OCI-LY7 (cell line): ENCODE measurements around the gene MRPL2. TPM values are rescaled to one million over a fixed set of nuclear protein-coding genes. Genes with fewer than 3 reads are reported as not detected.

Experiments
- BruUV-seq: library from RNA; stranded (reverse); fragments of 400-500 nt; replicated peaks from 2 replicates; lab custom pipeline; 2021; lab: Mats Ljungman, UMichigan
- CTCF ChIA-PET: fragments of 300-600 bp; sonication (Branson Sonifier 250); formaldehyde crosslinking; loops from one replicate; lab custom pipeline; 2022; ENCODE audit warnings: antibody characterized with exemption; ENCODE audit not compliant: unreplicated experiment; lab: Charles Lee
- POLR2A ChIA-PET: fragments of 300-600 bp; sonication (Branson Sonifier 250); formaldehyde crosslinking; loops from one replicate; lab custom pipeline; 2022; ENCODE audit warnings: antibody characterized with exemption; lab: Charles Lee
- DNase-seq: peaks from one replicate; pipeline ENCODE4 v3.0.0-alpha.2; 2015; ENCODE audit warnings: low spot score
- H2AFZ ChIP-seq: fragments of 200-600 bp; sonication (generic), shearing (Covaris generic); 2 replicates; pipeline ENCODE4 v1.6.1; 2014; ENCODE audit warnings: mild to moderate bottlenecking, antibody characterized with exemption, low read length, moderate library complexity
- H3K27ac ChIP-seq: fragments of 200-600 bp; sonication (generic); 2 replicates; pipeline ENCODE4 v1.5.1; 2014; ENCODE audit warnings: mixed run types, low read depth, mild to moderate bottlenecking, moderate library complexity, low read length, inconsistent platforms; ENCODE audit not compliant: poor library complexity, severe bottlenecking
- H3K36me3 ChIP-seq: fragments of 200-600 bp; sonication (generic); 2 replicates; pipeline ENCODE4 v1.6.1; 2014; ENCODE audit warnings: mild to moderate bottlenecking, antibody characterized with exemption, low read length, moderate library complexity, mixed read lengths; ENCODE audit not compliant: insufficient read depth
- H3K4me1 ChIP-seq: fragments of 200-600 bp; sonication (generic); 2 replicates; pipeline ENCODE4 v1.5.1; 2014; ENCODE audit warnings: mild to moderate bottlenecking, low read length; ENCODE audit not compliant: insufficient read depth, poor library complexity, severe bottlenecking
- H3K4me2 ChIP-seq: fragments of 200-600 bp; sonication (generic); 2 replicates; pipeline ENCODE4 v1.6.1; 2014; ENCODE audit warnings: mild to moderate bottlenecking, low read length
- H3K4me3 ChIP-seq: fragments of 200-600 bp; sonication (generic); 2 replicates; pipeline ENCODE4 v1.5.1; 2014; ENCODE audit warnings: mild to moderate bottlenecking, low read depth, low read length; ENCODE audit not compliant: poor library complexity, severe bottlenecking
- H3K79me2 ChIP-seq: fragments of 200-600 bp; sonication (generic); 2 replicates; pipeline ENCODE4 v1.6.1; 2016; ENCODE audit warnings: low read depth, mild to moderate bottlenecking, low read length, moderate library complexity, mixed read lengths; ENCODE audit not compliant: insufficient read depth
- H3K9me2 ChIP-seq: fragments of 200-600 bp; sonication (generic); 2 replicates; pipeline ENCODE4 v1.6.1; 2016; ENCODE audit warnings: mild to moderate bottlenecking, low read length, mixed read lengths; ENCODE audit not compliant: insufficient read depth
- H3K9me3 ChIP-seq: fragments of 200-600 bp; sonication (generic); 2 replicates; pipeline ENCODE4 v1.6.1; 2014; ENCODE audit warnings: mild to moderate bottlenecking, mixed run types, low read length, mixed read lengths
- H4K20me1 ChIP-seq: fragments of 200-600 bp; sonication (generic); 2 replicates; pipeline ENCODE4 v1.6.1; 2014; ENCODE audit warnings: mild to moderate bottlenecking, antibody characterized with exemption, low read length, moderate library complexity, mixed read lengths; ENCODE audit not compliant: insufficient read depth
- EZH2phosphoT487 ChIP-seq: fragments of 200-600 bp; sonication (generic); IDR thresholded peaks from 2 replicates; pipeline ENCODE4 v1.6.1; 2018; ENCODE audit warnings: low read depth, borderline replicate concordance, mild to moderate bottlenecking, mixed run types, antibody characterized with exemption, low read length, moderate library complexity, mixed read lengths
- intact Hi-C: fragments of 100-400 bp; cut with micrococcal nuclease; formaldehyde crosslinking; loops from one replicate; pipeline ENCODE4 v1.10.0; 2022; ENCODE audit not compliant: unreplicated experiment
- total RNA-seq, 2 experiments: library from RNA; depleted of rRNA in 1 of 2; stranded (reverse); fragments of >200 nt in 1 of 2; shearing (Covaris generic) in 1 of 2; gene quantifications; 2 replicates each; pipeline ENCODE4 v1.2.3, GENCODE V29; 2014 to 2022
- TF ChIP-seq, protein P1 (sequence below): fragments of 200-600 bp; sonication (generic); conservative IDR thresholded peaks from 2 replicates; pipeline ENCODE4 v1.5.1; 2014; ENCODE audit warnings: mild to moderate bottlenecking, antibody characterized with exemption, low read length, moderate library complexity, mixed read lengths

MRPL2 gene
- total RNA-seq, 2 experiments from 2014 or later = 25.8 to 81.7 TPM

DNA sequence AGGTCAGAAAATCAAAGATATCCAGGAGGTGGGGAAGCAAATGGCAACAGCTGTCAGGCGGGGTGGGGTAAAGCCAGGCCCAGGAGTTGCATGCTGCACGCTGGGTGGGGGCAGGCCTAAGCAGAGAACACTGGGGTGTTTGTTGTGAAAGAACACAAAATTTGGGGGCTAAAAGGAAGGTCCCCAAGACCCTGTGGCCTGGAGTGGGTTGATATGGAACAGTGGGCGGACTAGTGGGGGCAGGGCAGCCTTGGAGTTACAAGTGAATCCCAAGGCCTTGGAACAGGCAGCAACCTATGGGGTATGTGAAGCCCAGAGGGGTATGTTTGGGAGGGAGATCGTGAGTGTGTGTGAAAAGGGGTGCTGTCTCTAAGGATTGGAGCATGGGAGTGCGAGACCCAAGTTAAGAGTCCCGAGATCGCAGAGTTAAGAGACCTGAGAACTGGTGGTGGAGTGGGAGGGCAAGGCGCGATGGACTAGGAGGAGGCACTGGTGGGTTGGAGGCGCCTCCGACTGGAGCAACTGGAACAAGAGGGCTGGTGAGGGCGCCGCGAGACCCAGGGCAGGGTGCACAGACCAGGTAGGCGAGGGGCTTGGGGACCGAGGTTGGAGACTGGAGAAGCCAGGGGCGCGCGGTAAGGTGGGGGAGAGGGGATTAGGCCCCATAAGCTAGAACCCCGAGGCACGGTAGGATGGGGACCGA lies 6.2 kb downstream of the MRPL2 start:
- no peaks in the 10 kb centered on the region for H4K20me1 ChIP-seq
- peak overlapping the region; percentile 57 for H3K27ac ChIP-seq
- H3K4me1 ChIP-seq = peaks cover 25% of the 10 kb centered on the region
- H2AFZ ChIP-seq = peak overlapping the region; percentile 58
- no peaks in the 10 kb centered on the region for H3K9me3 ChIP-seq
- no peaks in the 10 kb centered on the region for H3K9me2 ChIP-seq
- peak; percentile 24 for DNase-seq
- H3K4me2 ChIP-seq = peak overlapping the region; percentile 92
- no TSS peak for BruUV-seq
- POLR2A ChIA-PET = interaction anchor here (1.8 to 2.4 kb wide), 2 partner anchors 8 to 69 kb away, joined by 5 to 6 read pairs; partner anchors contain the start of gene PPP2R5D
- TF ChIP-seq, protein P1, sequence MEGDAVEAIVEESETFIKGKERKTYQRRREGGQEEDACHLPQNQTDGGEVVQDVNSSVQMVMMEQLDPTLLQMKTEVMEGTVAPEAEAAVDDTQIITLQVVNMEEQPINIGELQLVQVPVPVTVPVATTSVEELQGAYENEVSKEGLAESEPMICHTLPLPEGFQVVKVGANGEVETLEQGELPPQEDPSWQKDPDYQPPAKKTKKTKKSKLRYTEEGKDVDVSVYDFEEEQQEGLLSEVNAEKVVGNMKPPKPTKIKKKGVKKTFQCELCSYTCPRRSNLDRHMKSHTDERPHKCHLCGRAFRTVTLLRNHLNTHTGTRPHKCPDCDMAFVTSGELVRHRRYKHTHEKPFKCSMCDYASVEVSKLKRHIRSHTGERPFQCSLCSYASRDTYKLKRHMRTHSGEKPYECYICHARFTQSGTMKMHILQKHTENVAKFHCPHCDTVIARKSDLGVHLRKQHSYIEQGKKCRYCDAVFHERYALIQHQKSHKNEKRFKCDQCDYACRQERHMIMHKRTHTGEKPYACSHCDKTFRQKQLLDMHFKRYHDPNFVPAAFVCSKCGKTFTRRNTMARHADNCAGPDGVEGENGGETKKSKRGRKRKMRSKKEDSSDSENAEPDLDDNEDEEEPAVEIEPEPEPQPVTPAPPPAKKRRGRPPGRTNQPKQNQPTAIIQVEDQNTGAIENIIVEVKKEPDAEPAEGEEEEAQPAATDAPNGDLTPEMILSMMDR = no peak
- no peak for TF ChIP-seq EZH2phosphoT487
- H3K36me3 ChIP-seq = peaks cover 27% of the 10 kb centered on the region
- H3K4me3 ChIP-seq = peak overlapping the region; percentile 77
- intact Hi-C loops = loop anchor here (2.0 kb wide), 1 partner anchor 38 kb away; the partner anchor contains the start of gene KLHDC3
- peaks cover 6% of the 10 kb centered on the region; the same call in 1 of the 2 replicates for H3K79me2 ChIP-seq
- CTCF ChIA-PET = no interaction called here

DNA sequence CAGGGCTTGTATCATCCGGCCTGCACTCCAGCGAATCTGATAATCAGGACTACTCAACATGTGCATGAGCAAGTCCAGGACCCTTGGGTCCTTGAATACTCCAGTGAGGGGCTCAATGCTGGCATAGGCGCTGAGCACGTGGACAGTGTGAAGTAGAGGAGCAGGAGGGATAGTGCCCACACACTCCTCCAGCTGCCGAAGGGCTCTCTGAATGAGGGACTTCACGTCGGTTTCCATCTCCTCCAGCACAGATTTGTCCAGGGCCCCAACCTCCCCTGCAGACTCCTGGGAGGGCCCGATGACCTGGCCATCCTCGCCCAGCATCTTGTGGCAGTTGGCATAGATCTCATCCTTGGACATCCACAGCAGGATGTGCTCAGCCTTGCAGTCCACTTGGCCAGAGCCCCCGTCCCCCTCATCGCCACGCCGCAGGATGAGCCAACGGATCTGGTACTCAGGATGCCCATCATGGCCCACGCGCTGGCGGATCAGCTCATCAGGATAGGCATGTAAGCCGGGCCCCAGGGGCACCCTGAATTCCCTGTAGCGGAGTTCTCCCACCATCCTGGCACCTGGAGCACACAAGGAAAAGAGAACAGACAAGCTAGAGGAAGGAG lies 6.9 kb downstream of the MRPL2 start:
- no peak overlapping the region for H3K27ac ChIP-seq
- no peaks in the 10 kb centered on the region for H3K9me2 ChIP-seq
- no peaks in the 10 kb centered on the region for H3K79me2 ChIP-seq
- no peak overlapping the region for H2AFZ ChIP-seq
- H3K9me3 ChIP-seq = no peaks in the 10 kb centered on the region
- H3K4me3 ChIP-seq = no peak overlapping the region
- peaks cover 28% of the 10 kb centered on the region for H3K36me3 ChIP-seq
- TF ChIP-seq, protein P1 = no peak
- no peak for TF ChIP-seq EZH2phosphoT487
- no peaks in the 10 kb centered on the region for H4K20me1 ChIP-seq
- DNase-seq = no peak
- peak overlapping the region; percentile 92 for H3K4me2 ChIP-seq
- ChIA-PET CTCF (no interaction called here), POLR2A (no interaction called here)
- H3K4me1 ChIP-seq = peaks cover 21% of the 10 kb centered on the region
- intact Hi-C loops = loop anchor here (2.0 kb wide), 1 partner anchor 38 kb away; the partner anchor contains the start of gene KLHDC3
- no TSS peak for BruUV-seq

DNA sequence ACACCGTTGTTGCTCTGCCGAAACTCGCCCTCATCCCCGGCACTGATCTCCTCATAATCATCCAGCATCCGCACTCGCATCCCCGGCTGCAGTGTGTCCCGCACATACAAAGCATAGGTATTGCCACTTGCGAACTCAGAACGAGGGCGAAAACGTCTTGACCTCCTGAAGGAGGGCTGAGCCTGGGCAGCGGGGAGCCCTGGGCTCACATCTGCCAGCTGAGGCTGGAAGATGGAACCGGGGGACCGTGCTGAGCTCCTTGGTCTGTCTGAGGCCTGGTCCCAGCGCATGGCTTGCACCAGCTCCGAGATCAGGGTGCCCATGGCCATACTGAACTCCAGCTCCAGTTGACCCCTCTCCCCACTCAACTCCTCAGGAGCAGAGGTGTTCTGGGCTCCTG lies 8.3 kb downstream of the MRPL2 start:
- CTCF ChIA-PET = no interaction called here
- H3K4me3 ChIP-seq = no peak overlapping the region
- no peak overlapping the region for H3K27ac ChIP-seq
- intact Hi-C loops = no loop called here
- H3K4me2 ChIP-seq = 0 out of 2 replicates have a peak overlapping the region, but pooled peaks have one; percentile 3
- H3K9me2 ChIP-seq = no peaks in the 10 kb centered on the region
- peaks cover 21% of the 10 kb centered on the region for H3K4me1 ChIP-seq
- TF ChIP-seq EZH2phosphoT487 = no peak
- TF ChIP-seq, protein P1 = no peak
- H3K79me2 ChIP-seq = no peaks in the 10 kb centered on the region
- H3K9me3 ChIP-seq = no peaks in the 10 kb centered on the region
- H3K36me3 ChIP-seq = peaks cover 24% of the 10 kb centered on the region; the same call in 1 of the 2 replicates
- no peaks in the 10 kb centered on the region for H4K20me1 ChIP-seq
- no TSS peak for BruUV-seq
- no peak for DNase-seq
- POLR2A ChIA-PET = interaction anchor here (0.8 to 0.9 kb wide), 2 partner anchors 8 to 122 kb away, joined by 3 to 4 read pairs; partner anchors contain the start of genes CNPY3, KLC4 and MRPL2
- no peak overlapping the region for H2AFZ ChIP-seq
